Muscle layer of colon (tissue), 2 donors: Measurements from ENCODE around the gene HNRNPM.
A peak's percentile ranks its signal among the peaks of the same experiment; 100 is the strongest.

Experiments used
- H3K27ac ChIP-seq: one replicate; pipeline ENCODE4 v1.7.0; 2013; ENCODE audit warnings: low read depth, mild to moderate bottlenecking, low read length, moderate library complexity
- H3K27me3 ChIP-seq, 2 donors: one replicate each; pipeline ENCODE4 v1.7.0; 2013; ENCODE audit warnings: low read length in 2 of 2, mild to moderate bottlenecking in 2 of 2; ENCODE audit not compliant: insufficient read depth in 2 of 2, control insufficient read depth in 1 of 2
- H3K36me3 ChIP-seq: one replicate; pipeline ENCODE4 v1.7.0; 2013; ENCODE audit warnings: mild to moderate bottlenecking, low read length; ENCODE audit not compliant: insufficient read depth
- H3K4me1 ChIP-seq: one replicate; pipeline ENCODE4 v1.7.0; 2013; ENCODE audit warnings: mild to moderate bottlenecking, low read length; ENCODE audit not compliant: insufficient read depth
- H3K4me3 ChIP-seq, 2 donors: one replicate each; pipeline ENCODE4 v1.7.0; 2013; ENCODE audit warnings: low read length in 2 of 2, low read depth in 1 of 2, mild to moderate bottlenecking in 1 of 2, moderate library complexity in 1 of 2
- H3K9ac ChIP-seq: one replicate; pipeline ENCODE4 v1.7.0; 2013; ENCODE audit warnings: low read length
- H3K9me3 ChIP-seq: one replicate; pipeline ENCODE4 v1.7.0; 2013; ENCODE audit warnings: mild to moderate bottlenecking, low read length
- donor health status: abdominal sarcoma.
- donor health status: Adenocarcinoma of cecum.

Gene HNRNPM

GRCh38 chr19:8454218-8454617, 9.4 kb downstream of the HNRNPM start:
- H3K9me3 ChIP-seq, result no peaks in the 10 kb centered on the region
- no peaks in the 10 kb centered on the region for H3K27me3 ChIP-seq
- no peak overlapping the region for H3K4me3 ChIP-seq
- H3K9ac ChIP-seq, result no peak overlapping the region
- H3K4me1 ChIP-seq, result peaks cover 70% of the 10 kb centered on the region
- no peak overlapping the region for H3K27ac ChIP-seq
- peaks cover 22% of the 10 kb centered on the region for H3K36me3 ChIP-seq

GRCh38 chr19:8455018-8455417, 10.2 kb downstream of the HNRNPM start:
- H3K4me1 ChIP-seq, result peaks cover 74% of the 10 kb centered on the region
- H3K27ac ChIP-seq, result no peak overlapping the region
- no peak overlapping the region for H3K9ac ChIP-seq
- peaks cover 22% of the 10 kb centered on the region for H3K36me3 ChIP-seq
- no peaks in the 10 kb centered on the region for H3K9me3 ChIP-seq
- H3K4me3 ChIP-seq, result no peak overlapping the region
- no peaks in the 10 kb centered on the region for H3K27me3 ChIP-seq

GRCh38 chr19:8456064-8456463, 11.3 kb downstream of the HNRNPM start:
- Histone ChIP-seq H3K27ac (no peak overlapping the region), H3K9me3 (no peaks in the 10 kb centered on the region), H3K4me3 (no peak overlapping the region), H3K27me3 (no peaks in the 10 kb centered on the region), H3K4me1 (peaks cover 81% of the 10 kb centered on the region), H3K36me3 (peaks cover 22% of the 10 kb centered on the region), H3K9ac (no peak overlapping the region)

- H3K9me3 ChIP-seq, result no peaks in the 10 kb centered on the region
- no peak overlapping the region for H3K9ac ChIP-seq
- H3K4me3 ChIP-seq, result no peak overlapping the region
- no peaks in the 10 kb centered on the region for H3K27me3 ChIP-seq
- peaks cover 22% of the 10 kb centered on the region for H3K36me3 ChIP-seq
- no peak overlapping the region for H3K27ac ChIP-seq
- H3K4me1 ChIP-seq, result peaks cover 80% of the 10 kb centered on the region
Measured at GRCh38 chr19:8457209-8457608, 12.4 kb downstream of the HNRNPM start.

DNA sequence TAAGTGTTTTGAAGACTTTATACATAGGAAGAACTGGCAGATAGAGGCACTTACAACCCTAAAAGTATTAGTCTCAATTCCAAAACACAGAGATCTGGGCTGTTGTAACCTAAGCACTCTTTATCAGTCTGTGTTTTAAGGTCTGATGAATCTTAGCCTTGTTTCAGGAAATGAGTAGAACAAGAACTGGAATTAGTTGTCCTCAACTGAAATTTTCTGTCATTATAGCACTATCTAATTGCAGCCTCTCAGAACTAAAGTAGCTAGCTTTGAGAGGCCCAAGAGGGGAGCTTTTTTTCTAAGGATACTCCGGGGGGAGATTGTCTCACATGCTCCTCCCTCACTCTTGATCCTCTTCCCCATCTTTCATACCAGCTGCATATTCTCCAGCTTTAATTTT, 13.1 kb downstream of the HNRNPM start:
- H3K27ac ChIP-seq, result no peak overlapping the region
- H3K36me3 ChIP-seq, result peaks cover 22% of the 10 kb centered on the region
- no peaks in the 10 kb centered on the region for H3K27me3 ChIP-seq
- no peaks in the 10 kb centered on the region for H3K9me3 ChIP-seq
- H3K4me3 ChIP-seq, result no peak overlapping the region
- peak overlapping the region; percentile 20 for H3K9ac ChIP-seq
- peaks cover 81% of the 10 kb centered on the region for H3K4me1 ChIP-seq

GRCh38 chr19:8458380-8458779, 13.6 kb downstream of the HNRNPM start:
- Histone ChIP-seq H3K27me3 (no peaks in the 10 kb centered on the region), H3K9me3 (no peaks in the 10 kb centered on the region), H3K4me3 (no peak overlapping the region), H3K9ac (peak overlapping the region; percentile 20), H3K27ac (no peak overlapping the region), H3K4me1 (peaks cover 83% of the 10 kb centered on the region), H3K36me3 (peaks cover 23% of the 10 kb centered on the region)

- Histone ChIP-seq H3K9ac (no peak overlapping the region), H3K27me3 (no peaks in the 10 kb centered on the region), H3K4me1 (peaks cover 80% of the 10 kb centered on the region), H3K4me3 (no peak overlapping the region), H3K9me3 (no peaks in the 10 kb centered on the region), H3K27ac (no peak overlapping the region), H3K36me3 (peaks cover 26% of the 10 kb centered on the region)
Measured at GRCh38 chr19:8459095-8459494, 14.3 kb downstream of the HNRNPM start.

GRCh38 chr19:8459520-8460270, 14.9 kb downstream of the HNRNPM start:
- peak overlapping the region; percentile 10 for H3K27ac ChIP-seq
- no peaks in the 10 kb centered on the region for H3K9me3 ChIP-seq
- no peaks in the 10 kb centered on the region for H3K27me3 ChIP-seq
- H3K4me3 ChIP-seq, result no peak overlapping the region
- H3K36me3 ChIP-seq, result peaks cover 32% of the 10 kb centered on the region
- peak overlapping the region; percentile 37 for H3K9ac ChIP-seq
- H3K4me1 ChIP-seq, result peaks cover 78% of the 10 kb centered on the region

- peaks cover 36% of the 10 kb centered on the region for H3K36me3 ChIP-seq
- no peaks in the 10 kb centered on the region for H3K9me3 ChIP-seq
- H3K27ac ChIP-seq, result no peak overlapping the region
- H3K27me3 ChIP-seq, result no peaks in the 10 kb centered on the region
- peaks cover 71% of the 10 kb centered on the region for H3K4me1 ChIP-seq
- H3K4me3 ChIP-seq, result no peak overlapping the region
- H3K9ac ChIP-seq, result peak overlapping the region; percentile 37
Measured at GRCh38 chr19:8460516-8461298, 15.9 kb downstream of the HNRNPM start.

DNA sequence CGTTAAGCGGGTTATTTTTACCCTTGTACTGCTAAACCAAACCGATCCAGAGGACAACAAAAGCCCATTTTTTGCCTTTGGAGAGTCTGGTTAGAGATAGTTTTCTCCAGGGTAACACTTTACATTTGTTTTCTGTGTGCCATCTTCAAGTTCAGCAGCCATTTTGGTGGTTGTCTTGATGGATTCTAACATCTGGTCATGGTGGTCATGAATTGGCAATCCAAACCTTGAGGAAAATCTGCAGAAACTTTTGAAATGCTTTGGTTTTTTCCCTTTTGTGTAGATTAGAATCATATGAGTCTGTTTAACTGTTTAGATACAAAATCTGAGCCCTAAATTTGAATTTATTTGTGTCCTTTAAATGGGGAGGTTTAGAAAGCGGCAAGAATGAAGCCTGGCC, 16.6 kb downstream of the HNRNPM start:
- peaks cover 67% of the 10 kb centered on the region for H3K4me1 ChIP-seq
- peaks cover 36% of the 10 kb centered on the region for H3K36me3 ChIP-seq
- H3K27ac ChIP-seq, result no peak overlapping the region

GRCh38 chr19:8461891-8462290, 17.1 kb downstream of the HNRNPM start:
- Histone ChIP-seq H3K36me3 (peaks cover 36% of the 10 kb centered on the region), H3K9me3 (no peaks in the 10 kb centered on the region), H3K4me1 (peaks cover 62% of the 10 kb centered on the region), H3K27ac (no peak overlapping the region), H3K4me3 (no peak overlapping the region), H3K27me3 (no peaks in the 10 kb centered on the region), H3K9ac (no peak overlapping the region)

More for the DNA sequence above, 16.6 kb downstream of the HNRNPM start:
- H3K9ac ChIP-seq, result no peak overlapping the region
- H3K4me3 ChIP-seq, result no peak overlapping the region
- no peaks in the 10 kb centered on the region for H3K9me3 ChIP-seq
- H3K27me3 ChIP-seq, result no peaks in the 10 kb centered on the region
